ENCODE measurements around the gene PTGR1.

PTGR1 gene

DNA sequence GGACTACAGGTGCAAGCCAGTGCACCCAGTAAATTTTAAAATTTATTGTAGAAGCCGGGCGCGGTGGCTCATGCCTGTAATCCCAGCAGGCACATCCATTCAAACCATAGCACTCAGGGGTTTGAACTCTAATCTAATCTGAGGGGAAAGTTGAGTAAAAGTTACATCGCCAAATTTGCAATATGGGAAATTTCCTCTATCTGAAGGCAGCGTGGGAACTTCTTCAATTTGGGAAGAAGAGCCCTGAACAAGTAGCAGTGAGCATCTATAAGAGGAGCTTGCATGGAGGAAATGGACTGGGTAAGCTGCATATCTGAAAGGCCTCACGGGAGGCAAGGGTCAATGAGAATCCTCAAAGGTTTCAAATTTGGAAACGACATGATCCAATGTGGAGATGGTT, 29.0 kb upstream of the PTGR1 start:
- TF ChIP-seq CTCF (IDR thresholded peaks at IDR 0.05) = no peak

- TF ChIP-seq CTCF (IDR thresholded peaks at IDR 0.05) = no peak
These were observed 28.0 kb upstream of the PTGR1 start for GRCh38 chr9:111627260-111627963.

- TF ChIP-seq CTCF (IDR thresholded peaks at IDR 0.05) = no peak
These were observed 23.2 kb upstream of the PTGR1 start for GRCh38 chr9:111622626-111623025.

DNA sequence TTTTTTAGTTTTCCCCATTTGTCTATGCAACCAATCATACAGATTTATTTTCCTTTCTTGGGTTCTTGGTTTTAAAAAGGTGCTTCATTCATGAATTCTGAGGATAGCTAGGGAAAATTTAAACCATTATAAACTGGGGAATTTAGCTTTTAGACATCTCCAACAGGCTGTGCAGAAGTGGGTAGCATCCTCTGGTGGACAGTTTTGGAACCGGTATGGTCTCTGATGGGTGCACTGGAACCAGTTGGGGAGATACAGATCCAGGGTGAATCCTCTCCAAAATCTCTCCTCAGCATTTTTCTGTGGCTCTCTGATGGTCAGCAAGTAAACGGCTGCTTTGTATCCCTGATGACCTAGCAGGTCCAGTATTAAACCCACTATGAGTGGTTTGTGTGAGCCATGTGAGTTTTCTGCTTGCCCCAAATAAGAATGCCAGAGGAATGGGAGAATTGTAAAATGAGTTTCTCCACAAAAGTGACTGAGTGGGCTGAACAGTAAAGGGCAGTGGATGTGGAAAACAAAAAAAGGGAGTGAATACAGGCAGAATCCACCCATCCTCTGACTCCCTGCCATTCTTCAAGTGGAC, 22.5 kb upstream of the PTGR1 start:
- peak; percentile 76 for TF ChIP-seq CTCF (IDR thresholded peaks at IDR 0.05)

GRCh38 chr9:111615928-111616327, 16.5 kb upstream of the PTGR1 start:
- TF ChIP-seq CTCF (IDR thresholded peaks at IDR 0.05) = no peak

GRCh38 chr9:111613436-111614040, 14.1 kb upstream of the PTGR1 start:
- TF ChIP-seq CTCF (IDR thresholded peaks at IDR 0.05) = no peak

GRCh38 chr9:111610845-111611244, 11.4 kb upstream of the PTGR1 start:
- TF ChIP-seq CTCF (IDR thresholded peaks at IDR 0.05) = no peak
